Endometrium (tissue), 2 donors: Measurements from ENCODE around the gene HSD3B2.

Experiments
- FAIRE-seq: peaks from 2 replicates; lab custom pipeline; 2012; peaks lifted over from hg19 to GRCh38; lab: Jason Lieb, UNC
- donor health status: control.
- donor health status: control.

The HSD3B2 gene

DNA sequence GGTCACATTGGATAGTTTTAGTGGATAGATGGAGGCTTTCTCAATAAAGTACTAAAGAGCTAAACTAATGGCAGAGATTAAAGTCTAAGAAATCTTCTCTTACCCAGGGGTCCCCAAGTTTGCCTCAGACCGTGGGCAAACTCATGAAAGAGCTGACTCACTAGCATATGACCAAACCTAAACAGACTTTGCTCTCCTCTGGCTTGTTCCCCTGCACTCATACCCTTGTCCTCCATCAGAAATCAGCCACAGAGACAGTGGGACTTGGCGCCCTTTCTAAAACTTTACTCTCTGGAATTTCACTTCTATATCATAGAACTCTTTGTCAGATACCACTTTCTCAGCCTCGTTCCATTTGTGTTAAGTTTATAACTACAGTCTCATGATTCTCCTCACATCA is 17.0 kb upstream of the HSD3B2 start:
- FAIRE-seq = no peak

DNA sequence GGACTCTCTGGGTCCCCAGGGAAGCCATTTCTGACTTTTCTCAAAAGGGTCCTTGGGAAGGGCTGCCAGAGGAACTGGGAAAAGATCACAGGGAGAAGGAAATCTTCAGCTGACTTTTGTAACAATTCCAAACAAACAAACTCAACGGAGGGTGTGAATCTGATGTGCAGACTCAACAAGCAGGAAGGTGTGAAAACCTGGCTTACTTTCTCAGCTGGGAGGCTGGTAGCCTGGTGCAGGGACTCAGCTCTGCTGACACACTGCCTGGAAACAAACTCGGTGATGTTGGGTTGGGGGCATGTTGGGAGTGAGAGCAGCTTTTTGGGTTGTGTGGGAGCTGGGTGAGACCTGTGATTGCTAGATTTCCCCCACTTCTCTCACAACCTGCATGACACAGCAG is 10.2 kb upstream of the HSD3B2 start:
- no peak for FAIRE-seq

DNA sequence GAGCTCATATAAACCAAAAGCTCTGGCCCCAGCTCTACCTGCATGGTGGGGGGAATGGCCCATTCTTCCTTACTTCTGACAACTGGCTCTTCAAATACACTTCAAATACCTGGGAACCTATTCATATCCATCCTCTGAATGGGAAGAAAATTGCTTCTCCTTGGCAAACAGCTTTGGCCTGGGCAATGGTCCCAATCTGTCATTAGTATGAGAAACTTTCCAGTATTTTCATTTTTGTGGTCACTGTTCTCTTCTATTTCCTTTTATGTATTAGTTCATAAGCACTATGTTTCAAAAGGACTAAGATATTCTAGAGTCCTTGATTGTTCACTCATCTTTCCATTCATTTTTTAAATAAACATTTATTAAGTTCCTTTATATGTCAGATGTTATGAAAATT is 5.2 kb upstream of the HSD3B2 start:
- FAIRE-seq = no peak

DNA sequence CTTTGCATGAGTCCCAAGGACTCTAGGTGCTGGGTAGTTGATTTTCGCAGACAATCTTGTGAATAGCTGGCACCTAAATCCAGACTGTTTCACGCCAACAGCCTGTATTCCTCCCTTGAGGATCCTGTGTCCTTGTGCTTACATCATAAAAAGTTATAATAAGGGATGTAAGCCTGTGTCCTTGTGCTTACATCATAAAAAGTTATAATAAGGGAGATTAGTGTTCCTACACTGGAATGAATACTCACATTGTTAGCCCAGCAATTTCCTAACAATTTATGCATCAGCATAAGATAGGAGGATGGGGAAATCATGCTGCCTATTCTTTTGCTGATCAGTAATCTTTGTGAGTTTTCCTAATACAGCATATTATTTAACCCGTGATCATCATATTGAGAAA is 4.0 kb upstream of the HSD3B2 start:
- FAIRE-seq = no peak

- FAIRE-seq = no peak
These were observed 1.2 kb downstream of the HSD3B2 start for GRCh38 chr1:119416006-119416640.

GRCh38 chr1:119419109-119419508 is 4.2 kb downstream of the HSD3B2 start:
- no peak for FAIRE-seq

- no peak for FAIRE-seq
These were observed 5.7 kb downstream of the HSD3B2 start for GRCh38 chr1:119420638-119421037.

GRCh38 chr1:119422631-119423030 is 7.7 kb downstream of the HSD3B2 start:
- no peak for FAIRE-seq

DNA sequence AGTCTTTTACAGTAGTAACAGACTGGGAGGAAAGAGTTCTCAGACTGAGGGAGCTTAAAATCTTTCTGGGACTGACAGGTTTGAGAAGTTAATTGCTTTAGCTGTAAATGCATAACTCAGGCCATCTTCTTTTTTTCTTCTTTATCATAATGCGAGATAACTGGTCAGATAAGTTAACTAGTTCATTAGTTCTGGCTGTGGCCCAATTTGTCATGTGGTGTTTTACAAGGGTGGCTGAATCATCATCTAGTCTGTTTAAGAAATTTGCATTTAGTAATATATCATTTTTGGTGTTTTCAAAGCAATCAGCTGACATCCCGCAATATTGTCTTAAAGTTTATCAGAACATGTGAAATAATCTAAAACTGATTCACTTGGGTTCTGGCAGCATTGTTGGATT is 14.0 kb downstream of the HSD3B2 start:
- FAIRE-seq = no peak

- no peak for FAIRE-seq
These were observed 14.7 kb downstream of the HSD3B2 start for GRCh38 chr1:119429687-119430086.

DNA sequence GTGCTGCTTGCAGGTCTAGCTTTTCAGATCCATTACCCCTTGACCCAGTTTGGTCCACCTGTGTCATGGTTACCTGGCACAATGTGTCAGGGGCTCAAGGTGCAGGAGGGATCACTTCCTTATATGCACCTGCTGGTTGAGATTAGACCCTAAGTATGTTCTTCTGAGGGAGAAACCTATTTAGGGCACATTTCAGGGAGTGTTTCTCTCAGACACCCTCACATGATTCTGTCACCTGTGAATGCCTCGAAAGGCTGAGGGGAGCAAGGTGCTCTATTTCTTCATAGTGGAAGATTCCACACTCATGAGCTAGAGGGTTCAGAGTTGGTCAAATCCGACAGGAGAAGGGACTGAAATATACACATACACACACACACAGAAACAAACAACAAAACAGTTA is 15.5 kb downstream of the HSD3B2 start:
- no peak for FAIRE-seq

GRCh38 chr1:119431836-119432235 is 16.9 kb downstream of the HSD3B2 start:
- FAIRE-seq = no peak

GRCh38 chr1:119435052-119435451 is 20.1 kb downstream of the HSD3B2 start:
- no peak for FAIRE-seq

- no peak for FAIRE-seq
These were observed 23.8 kb downstream of the HSD3B2 start for GRCh38 chr1:119438761-119439160.

DNA sequence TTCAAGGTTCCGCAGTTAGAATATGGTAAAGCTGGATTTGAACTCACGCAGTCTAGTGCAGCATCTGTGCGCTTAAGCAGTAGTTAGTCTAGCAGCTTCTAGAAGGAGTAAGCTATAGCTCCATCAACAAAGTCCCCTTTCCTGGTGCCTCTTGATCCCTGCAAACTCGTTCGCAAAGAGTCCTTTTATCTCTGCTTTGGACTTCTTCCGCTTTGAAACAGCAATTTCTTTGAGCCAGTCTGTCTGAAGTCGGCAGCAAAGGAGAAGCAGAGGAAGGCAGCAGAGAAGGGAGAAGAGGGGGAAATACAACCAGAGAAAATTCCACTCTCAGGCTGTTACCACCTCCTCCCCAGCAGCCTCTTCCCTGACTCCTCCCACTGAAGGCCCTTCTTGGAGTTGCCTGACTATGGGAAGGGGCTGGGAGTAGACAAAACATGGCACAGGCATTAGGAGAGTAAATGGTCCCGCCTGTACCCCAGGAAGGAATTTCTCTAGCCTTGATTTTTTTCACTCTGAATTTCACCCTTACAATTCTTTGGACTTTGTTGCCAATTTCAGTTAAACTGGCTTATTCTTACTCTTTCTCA is 25.9 kb downstream of the HSD3B2 start:
- no peak for FAIRE-seq

DNA sequence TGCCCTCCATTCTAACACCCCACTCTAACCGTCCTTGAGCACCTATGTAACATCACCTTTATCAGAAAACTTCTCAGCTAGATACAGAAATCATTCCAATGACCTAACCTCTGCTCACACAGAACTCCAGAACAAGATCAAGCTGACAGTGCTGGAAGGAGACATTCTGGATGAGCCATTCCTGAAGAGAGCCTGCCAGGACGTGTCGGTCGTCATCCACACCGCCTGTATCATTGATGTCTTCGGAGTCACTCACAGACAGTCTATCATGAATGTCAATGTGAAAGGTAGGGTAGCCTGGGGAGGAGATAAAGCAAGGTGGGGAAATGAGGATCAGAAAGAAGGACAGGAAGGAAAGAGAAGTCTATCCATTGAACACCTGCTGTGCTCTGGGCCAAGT is 27.8 kb downstream of the HSD3B2 start:
- no peak for FAIRE-seq

DNA sequence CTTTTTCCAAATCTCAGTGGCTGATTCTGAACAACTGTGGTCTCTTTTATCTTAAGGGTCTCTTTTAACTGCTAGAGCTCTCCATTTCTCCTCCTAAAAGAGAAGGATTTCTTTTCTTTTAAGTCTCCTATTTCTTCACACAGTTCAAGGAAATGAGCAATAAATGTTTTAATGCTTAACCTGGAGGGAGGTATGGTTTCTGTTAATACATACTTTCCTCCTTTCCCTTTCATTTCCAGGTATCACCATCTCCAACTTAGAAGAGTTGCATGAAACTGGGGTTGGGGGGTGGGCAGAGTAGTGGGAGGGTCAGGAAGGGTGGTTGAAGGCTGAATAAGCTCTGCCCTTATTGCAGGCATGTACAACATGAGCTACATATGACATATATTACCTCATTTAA is 31.4 kb downstream of the HSD3B2 start:
- no peak for FAIRE-seq

- FAIRE-seq = no peak
These were observed 32.6 kb downstream of the HSD3B2 start for GRCh38 chr1:119447344-119448126.

DNA sequence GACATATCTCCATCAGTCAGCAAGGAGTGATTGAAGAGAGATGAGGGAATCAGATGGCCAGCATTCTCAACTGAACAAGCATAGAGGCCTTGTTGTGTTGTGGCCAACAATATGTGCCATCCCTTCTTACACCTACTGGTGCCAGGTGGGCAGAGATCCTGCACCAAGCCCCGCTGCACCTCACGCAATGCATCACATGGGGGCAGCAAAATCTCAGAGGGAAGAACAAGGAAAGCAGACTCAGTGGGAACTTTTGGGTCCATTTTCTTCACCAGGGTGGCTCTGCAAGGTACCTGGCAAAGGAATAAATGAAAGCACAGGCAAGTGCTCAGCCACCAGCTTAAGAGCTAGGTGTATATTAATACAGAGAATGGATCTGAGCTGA is 33.2 kb downstream of the HSD3B2 start:
- no peak for FAIRE-seq

DNA sequence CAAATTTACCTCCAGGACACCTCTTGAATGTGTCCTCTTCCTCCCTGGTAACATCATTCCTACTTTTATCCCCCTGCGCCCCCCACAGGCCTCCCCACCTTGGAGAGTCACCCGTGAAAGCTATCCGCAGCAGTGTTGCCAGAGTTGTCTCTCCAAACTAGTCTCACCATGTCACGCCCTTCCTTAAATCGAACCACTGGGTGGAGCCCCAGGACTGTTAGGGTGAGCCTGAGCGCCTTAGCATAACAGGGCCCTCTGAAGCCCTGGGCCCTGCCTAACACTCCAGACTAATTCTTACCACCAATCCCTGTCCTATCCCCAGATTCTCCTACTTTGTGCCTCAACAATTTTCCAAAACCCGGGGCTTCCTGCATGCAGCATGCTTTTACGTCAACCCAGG is 35.0 kb downstream of the HSD3B2 start:
- no peak for FAIRE-seq

GRCh38 chr1:119451158-119451557 is 36.2 kb downstream of the HSD3B2 start:
- no peak for FAIRE-seq

GRCh38 chr1:119452091-119452490 is 37.1 kb downstream of the HSD3B2 start:
- no peak for FAIRE-seq

- FAIRE-seq = no peak
These were observed 38.1 kb downstream of the HSD3B2 start for GRCh38 chr1:119453021-119453420.

- no peak for FAIRE-seq
These were observed 48.0 kb downstream of the HSD3B2 start for GRCh38 chr1:119462964-119463363.
